HG03442 (cell line): ENCODE measurements around the gene DDX23.

Source experiments
- ATAC-seq: cut with Tn5 transposase; IDR thresholded peaks from one replicate; pipeline ENCODE4 v1.9.1; 2021; ENCODE audit warnings: mild to moderate bottlenecking, moderate library complexity; ENCODE audit not compliant: unreplicated experiment

The DDX23 gene

GRCh38 chr12:48824905-48825304, 27.1 kb downstream of the DDX23 start:
- ATAC-seq = no peak

DNA sequence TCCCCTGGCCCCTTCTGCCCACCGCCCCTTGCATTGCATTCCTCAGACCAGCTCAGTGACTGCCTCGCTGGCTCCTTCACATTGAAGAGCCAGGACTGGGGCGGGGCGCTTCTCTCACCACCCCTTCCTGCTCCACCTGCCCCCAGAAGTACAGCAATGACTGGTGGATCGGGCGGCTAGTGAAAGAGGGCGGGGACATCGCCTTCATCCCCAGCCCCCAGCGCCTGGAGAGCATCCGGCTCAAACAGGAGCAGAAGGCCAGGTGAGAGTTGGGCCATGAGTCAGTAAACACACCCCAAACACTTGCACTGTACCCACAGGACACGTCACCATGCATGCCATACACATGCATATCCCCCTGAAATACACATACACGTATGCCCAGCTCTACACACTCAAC, 27.9 kb downstream of the DDX23 start:
- no peak for ATAC-seq

GRCh38 chr12:48823281-48823680, 28.7 kb downstream of the DDX23 start:
- no peak for ATAC-seq

- ATAC-seq = no peak
These were observed 29.3 kb downstream of the DDX23 start for GRCh38 chr12:48822711-48823110.

DNA sequence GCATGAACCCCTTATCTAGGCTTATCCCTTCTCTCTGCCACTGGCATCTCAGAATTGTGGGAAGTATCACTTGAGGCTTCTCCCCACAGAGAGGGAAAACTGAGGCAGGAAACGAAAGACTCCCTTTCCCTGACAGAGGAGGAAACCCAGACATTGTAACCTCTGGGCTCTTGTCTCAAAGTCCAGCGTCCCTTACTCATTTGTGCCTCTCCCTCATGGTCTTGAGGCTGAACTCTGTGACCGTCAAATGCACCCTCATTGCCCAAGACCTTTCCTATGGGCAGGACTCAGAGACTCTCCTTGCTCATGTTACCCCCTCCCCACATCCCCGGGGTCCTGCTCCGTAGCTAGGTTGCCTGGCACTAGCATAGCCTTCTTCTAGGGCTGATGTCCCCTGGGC, 29.8 kb downstream of the DDX23 start:
- no peak for ATAC-seq

GRCh38 chr12:48819986-48820725, 31.8 kb downstream of the DDX23 start:
- ATAC-seq = no peak

- ATAC-seq = no peak
These were observed 33.0 kb downstream of the DDX23 start for GRCh38 chr12:48818831-48819590.

DNA sequence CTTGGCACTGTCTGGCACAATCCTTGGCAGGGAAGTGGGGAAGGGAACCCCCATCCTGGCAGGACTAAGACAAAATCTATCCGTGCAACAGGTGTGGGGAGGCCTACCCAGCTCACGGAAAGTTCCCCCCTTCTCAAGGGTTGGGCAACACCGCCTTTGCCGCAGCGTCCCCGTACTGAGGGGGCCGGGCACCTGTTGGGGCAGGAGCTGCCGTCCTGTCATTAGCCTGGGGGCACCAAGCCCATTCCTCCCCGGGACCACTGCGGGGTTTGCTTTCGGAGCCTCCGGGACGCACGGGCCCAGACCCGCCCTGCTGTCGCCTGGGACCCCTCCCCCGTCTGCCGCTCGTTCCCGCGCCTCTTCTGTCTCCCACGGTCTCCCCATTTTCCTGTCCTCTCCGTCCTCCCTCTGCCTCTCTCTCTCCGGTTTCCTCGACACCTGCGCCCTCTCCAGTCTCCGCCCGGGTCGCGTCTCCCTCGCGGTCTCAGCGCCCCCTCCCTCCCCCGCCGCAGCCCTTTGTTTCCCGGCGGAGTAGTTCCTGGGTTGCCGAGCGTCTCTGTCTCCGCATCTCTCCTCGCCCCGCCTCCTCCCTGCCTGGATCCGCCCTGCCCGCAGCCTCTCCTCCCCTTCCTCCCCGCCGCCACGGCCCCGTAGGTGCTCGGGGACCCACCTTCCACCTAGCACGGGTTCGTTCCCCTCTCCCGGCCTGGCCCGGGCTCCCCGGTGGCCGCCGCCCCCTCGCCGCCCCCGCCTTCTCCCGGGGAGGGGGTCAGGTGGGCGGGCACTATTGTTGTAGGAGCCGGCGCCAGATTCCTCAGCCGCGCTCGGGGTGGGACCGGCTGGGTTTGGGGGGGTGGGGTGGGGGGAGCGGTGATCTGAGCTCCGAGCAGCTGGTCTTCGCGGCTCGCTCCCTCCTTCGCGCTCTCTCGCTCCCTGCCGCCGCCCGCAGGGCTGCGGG, 33.8 kb downstream of the DDX23 start, which contains the start of gene CACNB3:
TSS of gene CACNB3 (plus strand) at position 624 of the 958 bp plus-strand sequence. CDS start 434 bp downstream, outside the sequence.
- ATAC-seq = no peak

GRCh38 chr12:48816143-48816854, 35.7 kb downstream of the DDX23 start:
- ATAC-seq = no peak

- no peak for ATAC-seq
These were observed 36.5 kb downstream of the DDX23 start for GRCh38 chr12:48815126-48816110.

GRCh38 chr12:48814262-48815125, 37.5 kb downstream of the DDX23 start:
- peak; percentile 74 for ATAC-seq

DNA sequence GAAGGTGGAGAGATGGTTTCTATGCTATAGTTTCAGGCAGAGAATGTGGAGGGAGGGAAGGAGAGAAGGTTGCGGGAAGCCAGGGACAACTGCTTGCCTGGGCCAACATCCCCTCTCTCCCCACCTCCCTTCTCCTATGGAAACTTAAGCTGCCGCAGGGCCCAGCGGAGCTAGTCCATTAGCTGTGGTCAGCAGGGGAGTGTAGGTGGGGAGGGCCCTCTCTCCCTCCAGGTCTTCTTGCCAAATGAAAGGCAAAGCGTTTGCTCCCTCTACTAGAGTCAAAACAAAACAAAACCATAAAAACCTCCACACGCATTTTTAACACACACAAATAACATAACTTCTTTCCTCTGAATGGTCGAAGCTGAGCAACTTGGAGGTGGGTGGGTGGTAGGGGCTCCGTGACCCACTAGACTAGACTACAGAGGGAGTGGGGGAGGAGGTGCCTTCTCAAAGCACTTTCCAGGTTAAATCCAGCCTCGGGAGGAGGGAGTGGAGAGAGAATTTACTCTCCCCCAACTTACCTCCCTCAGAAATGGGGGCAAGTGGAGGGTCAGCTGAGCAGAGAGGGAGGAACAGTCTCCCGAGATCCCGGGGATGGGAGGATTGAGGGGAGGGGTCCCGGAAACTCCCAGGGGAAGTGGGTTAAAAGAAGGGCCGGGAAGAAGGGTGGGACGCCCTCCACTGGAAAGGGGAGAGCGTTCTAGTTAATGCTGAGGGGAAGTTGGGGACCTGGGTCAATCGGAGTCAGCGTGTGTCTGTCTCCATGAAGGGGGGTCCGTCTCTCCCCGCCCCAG, 38.3 kb downstream of the DDX23 start:
- no peak for ATAC-seq

DNA sequence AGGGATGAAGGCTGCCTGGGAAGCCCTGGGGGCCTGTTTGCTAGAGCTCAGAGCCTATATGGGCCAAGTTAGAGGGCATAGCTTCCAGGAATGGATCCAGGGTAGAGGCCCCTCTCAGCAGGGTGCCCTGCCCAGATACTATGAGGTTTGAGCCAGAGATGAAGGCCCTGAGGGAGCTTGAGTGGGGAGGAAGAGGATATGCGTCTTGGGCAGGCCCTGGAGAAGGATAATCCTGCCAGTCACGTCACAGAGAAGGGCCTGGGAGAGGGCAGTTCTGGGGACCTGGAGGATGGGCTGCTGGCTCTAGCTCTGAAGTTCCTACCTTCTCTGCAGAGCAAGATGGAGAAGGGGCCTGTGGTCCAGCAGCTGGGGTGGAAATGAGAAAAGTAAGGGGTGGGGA, 39.6 kb downstream of the DDX23 start:
- no peak for ATAC-seq

GRCh38 chr12:48811437-48812090, 40.4 kb downstream of the DDX23 start:
- ATAC-seq = no peak

- ATAC-seq = no peak
These were observed 41.0 kb downstream of the DDX23 start for GRCh38 chr12:48810903-48811431.

DNA sequence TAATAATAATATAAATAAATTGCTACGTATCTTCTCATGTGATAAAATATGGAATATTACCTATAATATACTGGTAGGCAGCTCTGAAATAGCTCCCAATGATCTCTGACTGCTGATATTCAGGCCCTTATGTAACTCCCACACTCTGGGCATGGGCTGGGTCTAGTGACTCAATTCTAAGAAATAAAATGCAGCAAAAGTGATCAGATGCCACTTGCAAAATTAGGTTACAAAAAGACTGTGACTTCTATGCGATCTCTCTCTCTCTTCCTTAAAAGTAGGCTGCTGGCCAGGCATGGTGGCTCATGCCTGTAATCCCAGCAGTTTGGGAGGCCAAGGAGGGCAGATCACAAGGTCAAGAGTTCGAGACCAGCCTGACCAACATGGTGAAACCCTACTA, 44.0 kb downstream of the DDX23 start:
- no peak for ATAC-seq

DNA sequence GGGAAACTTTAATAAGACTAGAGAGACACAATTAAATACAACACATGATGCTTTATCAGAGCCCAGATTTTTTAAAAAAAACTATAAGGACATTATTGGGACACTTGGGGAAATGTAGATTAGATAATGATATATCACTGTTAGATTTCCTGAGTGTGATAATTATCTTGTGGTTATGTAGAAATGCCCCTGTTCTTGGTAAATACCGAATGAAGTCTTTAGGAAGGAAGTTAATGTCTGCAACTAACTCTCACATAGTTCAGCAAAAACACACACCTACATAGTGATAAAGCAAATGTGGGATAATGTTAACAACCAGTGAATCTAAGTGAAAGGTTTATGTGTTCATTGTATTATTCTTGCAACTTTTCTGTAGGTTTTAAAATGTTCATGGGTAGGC, 48.3 kb downstream of the DDX23 start:
- ATAC-seq = no peak
